Heart right ventricle (tissue), 16 donors: ENCODE results near the gene SNRNP70. TPM values are rescaled to one million over a fixed set of nuclear protein-coding genes. Genes with fewer than 3 reads are reported as not detected.
"Not testable (repeated sequence)": the region's sequence is repeated elsewhere in the genome, so short reads cannot be mapped to it uniquely, and the experiment has no call there.

ENCODE experiments used
- ATAC-seq, 8 donors: fragments of 200-7000 bp; cut with Tn5 transposase; one replicate each; pipeline ENCODE4 v1.9.1; 2020; ENCODE audit warnings: mild to moderate bottlenecking in 8 of 8, moderate library complexity in 8 of 8, moderate number of reproducible peaks in 1 of 8
- DNase-seq, 2 donors: peaks; one replicate each; pipeline ENCODE4 v3.0.0-alpha.2; 2020
- H3K27ac ChIP-seq, 10 donors: fragments of 200-600 bp; sonication (generic) in 2 of 10; one replicate each; pipeline versions ENCODE4 v1.5.0 to v1.8.0; 2020 to 2022; ENCODE audit warnings: mild to moderate bottlenecking in 3 of 10
- H3K27me3 ChIP-seq, 7 donors: fragments of 200-600 bp; one replicate each; pipeline ENCODE4 v1.8.0; 2021 to 2022; ENCODE audit warnings: mild to moderate bottlenecking in 2 of 7
- H3K36me3 ChIP-seq, 9 donors: fragments of 200-600 bp; sonication (generic) in 1 of 9; one replicate each; pipeline versions ENCODE4 v1.5.0 to v1.8.0; 2020 to 2022; ENCODE audit warnings: mild to moderate bottlenecking in 2 of 9
- H3K4me1 ChIP-seq, 9 donors: fragments of 200-600 bp; sonication (generic) in 1 of 9; one replicate each; pipeline versions ENCODE4 v1.5.0 to v1.8.0; 2020 to 2022; ENCODE audit warnings: mild to moderate bottlenecking in 4 of 9
- H3K4me3 ChIP-seq, 10 donors: fragments of 200-600 bp; sonication (generic) in 2 of 10; one replicate each; pipeline versions ENCODE4 v1.5.0 to v1.8.0; 2020 to 2022; ENCODE audit warnings: mild to moderate bottlenecking in 7 of 10, moderate library complexity in 2 of 10
- H3K9me3 ChIP-seq, 11 donors: fragments of 200-600 bp in 10 of 11; sonication (generic) in 2 of 11; one replicate each; pipeline versions ENCODE4 v1.5.0 to v1.8.0; 2013 to 2022; ENCODE audit warnings: mild to moderate bottlenecking in 2 of 11, control low read depth in 1 of 11, moderate library complexity in 1 of 11
- CTCF ChIP-seq, 9 donors: fragments of 200-600 bp; sonication (generic) in 2 of 9; IDR thresholded peaks; one replicate each; pipeline versions ENCODE4 v1.5.0 to v1.8.0; 2021 to 2022; ENCODE audit warnings: antibody characterized with exemption in 9 of 9, mild to moderate bottlenecking in 5 of 9, moderate library complexity in 1 of 9
- WGBS, 2 donors: extraction: QIAGEN DNeasy Blood & Tissue Kit; methylation state at CpG; one replicate each; pipeline ENCODE4 v1.1.7; 2013; ENCODE audit warnings: inconsistent platforms in 1 of 2; 5-methylcytosine and 5-hydroxymethylcytosine counted together
- intact Hi-C, 10 donors: fragments of 100-400 bp; cut with DNase I; formaldehyde crosslinking; loops; one replicate each; pipeline versions ENCODE4 v1.11.1 to v1.14.2; 2022
- polyA plus RNA-seq, 2 donors: library from polyadenylated mRNA; stranded (reverse); fragments of 200-250 nt; gene quantifications; one replicate each; pipeline ENCODE4 v1.2.3, GENCODE V29; 2013
- total RNA-seq, 10 donors: library from RNA; stranded (reverse); fragmentation: NEBNext Ultra II Directional in 3 of 10; extraction: Animal tissue kit (Norgen Biotek cat#: 25700) in 3 of 10; gene quantifications; one replicate each; pipeline versions ENCODE4 v1.2.1 to v1.2.4, GENCODE V29; 2021 to 2023
- donor health status: Arrhythmogenic right ventricular cardiomyopathy.
- donor health status: ischemic (EF 13 %, LVEDD 7.1; RV severe dilation, severe dysfunction).
- donor health status: healthy with polysubstance abuse.
- donor health status: DM: no; HTN: yes; CAD: no.
- donor health status: DM: no; HTN: no; CAD: no.
- donor health status: ischemic (EF 25% LVEDD 6.9; RV normal size, moderate dysfunction).
- donor health status: ischemic (EF 25% LVEDD 5.7; RV mildly dilated, moderate dysfunction).
- donor health status: healthy.
- donor health status: DM: yes; HTN: yes; CAD: no.
- donor health status: Ischemic cardiomyopathy.
- donor health status: ischemic (EF 35%, LVEDD 5.7; RV mildly dilated, moderate dysfunction).
- donor health status: nonischemic (EF 11% LVEDD 7.7; RV severe dilation, severe dysfunction).
- donor health status: DM: yes; HTN: yes; CAD: no.
- donor health status: PGD.
- donor health status: ischemic (EF 29% LVEDD 5.4; RV normal size, mild dysfunction).
- donor health status: nonischemic (EF 23%, LVEDD 6.1; RV moderate dilation, normal function).

SNRNP70 gene
- total and polyA plus RNA-seq, 12 donors, result 75.2 to 330 (median 94.8) TPM

DNA sequence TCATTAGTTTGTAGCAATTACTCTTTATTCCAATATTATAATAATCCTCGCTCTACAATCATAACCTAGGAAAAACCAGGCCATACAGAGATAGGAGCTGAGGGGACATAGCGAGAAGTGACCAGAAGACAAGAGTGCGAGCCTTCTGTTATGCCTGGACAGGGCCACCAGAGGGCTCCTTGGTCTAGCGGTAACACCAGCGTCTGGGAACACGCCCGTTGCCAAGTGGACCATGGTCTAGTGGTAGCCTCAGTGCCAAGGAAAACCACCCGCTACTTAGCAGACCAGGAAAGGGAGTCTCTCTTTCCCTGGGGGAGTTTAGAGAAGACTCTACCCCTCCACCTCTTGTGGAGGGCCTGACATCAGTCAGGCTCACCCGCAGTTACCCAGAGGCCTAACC is 10.4 kb upstream of the SNRNP70 start:
- H3K4me3 ChIP-seq, H3K27ac ChIP-seq, H3K4me1 ChIP-seq, H3K36me3 ChIP-seq, H3K9me3 ChIP-seq: not testable (repeated sequence)
- peak; percentile 71 to 72 for DNase-seq
- peak in 3 of 8 donors; percentile 53 to 68 (median 58) for ATAC-seq
- H3K27me3 ChIP-seq, result peaks cover 0 to 48% (median 45%) of the 10 kb centered on the region in 7 donors
- WGBS, 2 donors, result 15 to 18% methylated on average over 7 to 8 of the region's 9 CpGs
- intact Hi-C loops, result loop anchor here in 2 of 10 donors (10.0 kb wide), 1 partner anchor 80 kb away; the partner anchor contains the start of genes GYS1 (in 2 of the 2) and RUVBL2 (in 2 of the 2)
- peak; percentile 46 to 82 (median 69) for TF ChIP-seq CTCF (IDR thresholded peaks at IDR 0.05)

DNA sequence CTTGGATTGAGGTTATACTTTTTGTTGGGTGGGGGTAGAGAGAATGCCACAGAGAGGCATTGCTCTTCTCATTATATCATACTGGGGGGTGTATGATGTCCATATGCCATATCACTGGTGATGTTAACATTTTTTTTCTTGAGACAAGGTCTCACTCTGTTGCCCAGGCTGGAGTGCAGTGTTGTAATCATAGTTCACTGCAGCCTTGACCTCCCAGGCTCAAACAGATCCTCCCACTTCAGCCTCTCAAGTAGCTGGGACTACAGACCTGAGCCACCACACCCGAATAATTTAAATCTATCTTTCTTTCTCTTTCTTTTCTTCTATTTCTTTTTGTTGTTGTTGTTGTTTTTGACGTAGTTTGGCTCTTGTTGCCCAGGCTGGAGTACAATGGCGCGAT is 4.9 kb upstream of the SNRNP70 start:
- Histone ChIP-seq H3K27ac (no peak overlapping the region), H3K4me3 (no peak overlapping the region), H3K4me1 (peaks cover 0 to 6% (median 5%) of the 10 kb centered on the region in 9 donors), H3K36me3 (no peaks in the 10 kb centered on the region), H3K27me3 (no peaks in the 10 kb centered on the region), H3K9me3 (no peaks in the 10 kb centered on the region)
- 76 to 90% methylated on average over 4 of the region's 4 CpGs for whole genome bisulfite sequencing, 2 donors
- TF ChIP-seq CTCF (IDR thresholded peaks at IDR 0.05), result no peak
- no peak for ATAC-seq
- intact Hi-C loops, result no loop called here
- DNase-seq, result no peak

DNA sequence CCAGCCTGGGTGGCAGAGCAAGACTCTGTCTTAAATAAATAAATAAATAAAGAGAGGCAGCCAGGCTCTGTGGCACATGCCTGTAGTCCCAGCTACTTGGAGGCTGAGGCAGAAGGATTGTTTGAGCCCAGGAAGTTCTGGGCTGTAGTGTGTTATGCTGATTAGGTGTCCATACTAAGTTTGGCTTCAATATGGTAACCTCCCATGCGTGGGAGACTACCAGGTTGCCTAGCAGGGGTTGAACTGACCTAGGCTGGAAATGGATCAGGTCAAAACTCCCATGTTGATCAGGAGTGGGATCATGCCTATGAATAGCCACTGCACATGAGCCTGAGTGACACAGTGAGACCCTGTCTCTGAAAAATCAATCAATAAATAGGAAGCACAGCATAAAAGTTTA is 4.0 kb upstream of the SNRNP70 start:
- Histone ChIP-seq H3K27ac (no peak overlapping the region), H3K36me3 (no peaks in the 10 kb centered on the region), H3K4me3 (no peak overlapping the region), H3K9me3 (no peaks in the 10 kb centered on the region), H3K27me3 (no peaks in the 10 kb centered on the region), H3K4me1 (peaks cover 0 to 13% (median 9%) of the 10 kb centered on the region in 9 donors)
- DNase-seq, result no peak
- ATAC-seq, result no peak
- no peak for TF ChIP-seq CTCF (IDR thresholded peaks at IDR 0.05)
- intact Hi-C loops, result no loop called here
- 81 to 85% methylated on average over 1 of the region's 1 CpG for WGBS, 2 donors

GRCh38 chr19:49084206-49085019 is 838 bp upstream of the SNRNP70 start:
- ATAC-seq, result no peak

More at GRCh38 chr19:49084206-49085019, 838 bp upstream of the SNRNP70 start:
- no peaks in the 10 kb centered on the region for H3K27me3 ChIP-seq
- no peak for DNase-seq
- peaks cover 0 to 31% (median 5%) of the 10 kb centered on the region in 9 donors for H3K36me3 ChIP-seq
- H3K9me3 ChIP-seq, result no peaks in the 10 kb centered on the region
- intact Hi-C loops, result no loop called here
- peak overlapping the region in 9 of 10 donors; percentile 61 to 98 (median 89) for H3K4me3 ChIP-seq
- H3K4me1 ChIP-seq, result peaks cover 2 to 41% (median 30%) of the 10 kb centered on the region in 9 donors
- peak overlapping the region; percentile 5 to 95 (median 87) for H3K27ac ChIP-seq
- WGBS, 2 donors, result 68% methylated on average over 26 of the region's 26 CpGs
- no peak for TF ChIP-seq CTCF (IDR thresholded peaks at IDR 0.05)
